ENCODE data around the gene PPP2R3A.

DNA sequence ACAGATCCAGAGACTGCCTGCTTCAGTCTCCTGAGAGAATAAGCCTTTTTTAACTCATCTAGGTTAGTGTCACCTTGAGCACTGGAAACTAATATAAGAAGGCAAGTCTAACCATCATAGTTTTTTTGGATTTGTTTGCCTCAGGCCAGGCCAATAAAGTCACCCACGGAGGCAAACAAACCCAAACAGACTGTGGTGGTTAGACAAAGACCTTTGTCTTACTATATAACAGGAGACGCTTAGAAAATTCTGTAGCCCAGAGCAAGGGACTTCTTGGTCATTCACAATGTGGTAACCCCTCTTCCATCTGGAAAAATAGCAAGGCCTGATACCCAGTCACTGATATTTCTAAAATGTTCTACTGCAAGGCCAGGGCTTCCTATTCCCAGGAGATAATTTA, 45.3 kb upstream of the PPP2R3A start:
- TF ChIP-seq GATA2 (IDR thresholded peaks at IDR 0.05; ENCODE audit: low read depth, low read length) (no peak), GATA3 (IDR thresholded peaks at IDR 0.05; ENCODE audit: low read depth, low read length) (no peak)
